DND-41 (cell line): ENCODE results near the gene DRC1.

Source experiments
- ATAC-seq: fragments of 200-7000 bp; cut with Tn5 transposase; 3 replicates; pipeline ENCODE4 v1.9.1; 2021; ENCODE audit warnings: low read depth; ENCODE audit not compliant: insufficient read depth
- DNase-seq: peaks from one replicate; pipeline ENCODE4 v3.0.0-alpha.2; 2020
- H2AFZ ChIP-seq: 2 replicates; pipeline ENCODE4 v1.6.0; 2012; ENCODE audit warnings: low read depth, low read length
- H3K27ac ChIP-seq: 2 replicates; pipeline ENCODE4 v1.5.1; 2012; ENCODE audit warnings: low read length, inconsistent platforms
- H3K27me3 ChIP-seq: fragments of 200-600 bp; sonication (generic); 2 replicates; pipeline ENCODE4 v1.6.0; 2012; ENCODE audit warnings: low read length, mild to moderate bottlenecking, inconsistent platforms; ENCODE audit not compliant: insufficient read depth, poor library complexity
- H3K36me3 ChIP-seq: 2 replicates; pipeline ENCODE4 v1.5.1; 2012; ENCODE audit warnings: low read length, inconsistent platforms; ENCODE audit not compliant: insufficient read depth
- H3K4me1 ChIP-seq: 2 replicates; pipeline ENCODE4 v1.5.1; 2012; ENCODE audit warnings: mild to moderate bottlenecking, low read length; ENCODE audit not compliant: insufficient read depth
- H3K4me2 ChIP-seq: 2 replicates; pipeline ENCODE4 v1.6.0; 2012; ENCODE audit warnings: mild to moderate bottlenecking, moderate library complexity, low read length, inconsistent platforms; ENCODE audit not compliant: insufficient read depth
- H3K4me3 ChIP-seq, 2 experiments: fragments of 200-600 bp in 1 of 2; shearing (Covaris generic) in 1 of 2; 2 replicates each; pipeline ENCODE4 v1.5.1; 2012 to 2016; ENCODE audit warnings: inconsistent platforms in 2 of 2, low read length in 2 of 2, mild to moderate bottlenecking in 2 of 2, low read depth in 1 of 2, moderate library complexity in 1 of 2
- H3K79me2 ChIP-seq: 2 replicates; pipeline ENCODE4 v1.6.0; 2012; ENCODE audit warnings: low read length, inconsistent platforms; ENCODE audit not compliant: insufficient read depth
- H3K9ac ChIP-seq: 2 replicates; pipeline ENCODE4 v1.6.0; 2012; ENCODE audit warnings: low read depth, mild to moderate bottlenecking, inconsistent platforms, low read length, moderate library complexity
- H3K9me3 ChIP-seq: 2 replicates; pipeline ENCODE4 v1.5.1; 2012; ENCODE audit warnings: low read length, moderate library complexity, mild to moderate bottlenecking, inconsistent platforms; ENCODE audit not compliant: insufficient read depth, severe bottlenecking
- H4K20me1 ChIP-seq: 2 replicates; pipeline ENCODE4 v1.6.0; 2012; ENCODE audit warnings: low read length; ENCODE audit not compliant: insufficient read depth
- CTCF ChIP-seq: IDR thresholded peaks from 2 replicates; pipeline ENCODE4 v1.5.1; 2012; ENCODE audit warnings: borderline replicate concordance, low read length, moderate library complexity, mild to moderate bottlenecking; ENCODE audit not compliant: poor library complexity, severe bottlenecking; ENCODE audit errors: extremely low read depth
- EZH2 ChIP-seq: IDR thresholded peaks from 3 replicates; pipeline ENCODE4 v1.6.1; 2012; ENCODE audit warnings: borderline replicate concordance, low read depth, mild to moderate bottlenecking, moderate library complexity, low read length, inconsistent platforms; ENCODE audit not compliant: severe bottlenecking

Gene DRC1

DNA sequence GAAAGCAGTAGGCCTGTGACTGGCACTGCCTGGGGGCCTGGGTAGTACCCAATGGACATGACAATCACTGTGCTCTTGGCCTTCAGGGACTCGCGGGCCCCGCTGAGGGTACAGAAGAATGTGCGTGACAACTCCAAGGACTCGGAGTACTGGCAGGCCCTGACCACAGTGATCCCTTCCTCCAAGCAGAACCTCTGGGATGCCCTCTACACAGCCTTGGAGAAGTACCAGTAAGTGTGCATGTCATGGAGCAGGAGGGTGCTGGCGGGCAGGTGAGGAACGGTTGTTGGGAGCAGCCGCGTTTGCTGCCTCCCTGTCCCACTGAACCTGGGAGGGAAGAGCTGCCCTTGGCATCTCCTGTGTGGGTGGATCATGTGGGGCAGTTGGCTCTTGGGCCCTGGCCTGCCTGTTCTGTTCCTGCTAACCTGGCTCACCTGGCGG lies 52.9 kb downstream of the DRC1 start:
- no peak overlapping the region for H3K9ac ChIP-seq
- no peak overlapping the region for H3K4me3 ChIP-seq
- H3K4me2 ChIP-seq: no peak overlapping the region
- H4K20me1 ChIP-seq: no peaks in the 10 kb centered on the region
- no peaks in the 10 kb centered on the region for H3K79me2 ChIP-seq
- ATAC-seq (no peak), DNase-seq (no peak)
- H3K27ac ChIP-seq: no peak overlapping the region
- TF ChIP-seq CTCF: no peak
- TF ChIP-seq EZH2: no peak
- no peaks in the 10 kb centered on the region for H3K27me3 ChIP-seq
- H3K4me1 ChIP-seq: no peaks in the 10 kb centered on the region
- H3K9me3 ChIP-seq: no peaks in the 10 kb centered on the region
- H2AFZ ChIP-seq: no peak overlapping the region
- H3K36me3 ChIP-seq: no peaks in the 10 kb centered on the region

DNA sequence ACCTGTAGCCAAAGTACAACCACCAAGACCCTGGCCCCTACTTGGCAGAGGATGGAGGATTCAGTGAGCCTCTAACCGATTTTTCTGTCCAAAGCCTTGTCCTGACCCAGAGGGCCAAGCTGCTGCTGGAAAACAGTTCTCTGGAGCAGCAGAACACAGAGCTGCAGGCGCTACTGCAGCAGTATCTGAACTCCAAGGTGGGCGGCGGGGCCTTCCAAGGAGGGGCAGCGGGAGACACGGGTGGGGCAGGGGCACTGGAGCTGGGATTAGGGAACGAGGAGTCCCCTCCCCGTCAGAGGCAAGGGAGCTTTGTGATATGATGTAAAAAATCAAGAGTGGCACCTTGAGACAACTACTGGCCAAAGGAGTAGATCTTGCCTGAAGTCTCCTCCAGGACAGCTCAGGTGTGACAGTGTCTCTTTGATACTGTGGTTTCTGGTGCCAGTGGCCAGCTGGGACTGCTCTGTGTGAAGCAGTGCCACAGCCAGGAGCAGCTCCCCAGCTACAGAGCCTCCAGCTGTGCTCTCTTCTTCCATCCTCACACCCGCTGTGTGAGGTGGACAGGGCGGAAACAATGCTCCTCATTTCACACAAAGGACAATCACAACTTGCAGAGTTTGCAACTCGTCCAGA lies 53.4 kb downstream of the DRC1 start:
- Histone ChIP-seq H3K36me3 (no peaks in the 10 kb centered on the region), H3K9ac (no peak overlapping the region), H3K27ac (no peak overlapping the region), H4K20me1 (no peaks in the 10 kb centered on the region), H3K4me3 (no peak overlapping the region), H3K9me3 (no peaks in the 10 kb centered on the region), H2AFZ (no peak overlapping the region), H3K79me2 (no peaks in the 10 kb centered on the region), H3K4me1 (no peaks in the 10 kb centered on the region), H3K4me2 (no peak overlapping the region), H3K27me3 (no peaks in the 10 kb centered on the region)
- no peak for TF ChIP-seq CTCF
- TF ChIP-seq EZH2: no peak
- no peak for DNase-seq
- no peak for ATAC-seq

DNA sequence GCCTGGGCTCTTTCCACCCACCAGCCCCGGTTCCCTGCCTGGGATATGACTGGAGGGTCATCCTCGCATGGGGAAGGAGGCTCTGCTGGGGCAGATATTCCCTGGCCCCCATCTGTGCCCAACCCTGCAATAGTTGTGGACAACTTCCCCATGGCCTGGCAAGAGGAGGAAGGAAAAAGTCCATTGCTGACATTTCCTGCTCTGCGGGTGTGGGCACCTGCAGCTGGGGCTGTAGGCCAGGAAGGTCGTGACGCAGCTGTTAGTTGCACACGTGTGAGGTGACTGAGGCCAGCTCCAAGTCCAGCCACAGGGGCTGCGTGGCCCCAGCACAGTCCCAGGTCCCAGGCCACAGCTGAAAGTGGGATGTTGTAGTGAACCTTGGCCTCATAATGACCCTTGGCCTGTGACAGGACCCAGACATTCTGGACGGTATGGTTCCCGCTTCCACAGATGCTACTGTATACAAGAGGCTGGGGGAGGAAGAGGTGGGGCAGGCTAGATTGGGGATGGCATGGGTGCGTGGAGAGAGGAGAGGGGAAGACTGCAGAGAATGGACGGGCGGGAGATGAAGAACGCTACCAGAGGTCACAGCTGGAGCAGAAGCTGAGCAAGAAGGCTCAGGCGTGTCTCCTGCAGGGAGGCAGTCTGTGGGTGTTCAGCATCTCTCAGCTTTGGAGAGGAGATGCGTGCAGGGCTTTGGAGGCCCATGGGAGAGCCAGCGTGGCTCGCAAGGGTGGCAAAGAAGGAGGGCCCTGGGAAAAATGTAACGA lies 54.1 kb downstream of the DRC1 start:
- H4K20me1 ChIP-seq: no peaks in the 10 kb centered on the region
- no peak for DNase-seq
- no peak overlapping the region for H3K4me3 ChIP-seq
- no peak overlapping the region for H3K27ac ChIP-seq
- H3K4me1 ChIP-seq: no peaks in the 10 kb centered on the region
- no peak overlapping the region for H3K9ac ChIP-seq
- H3K36me3 ChIP-seq: no peaks in the 10 kb centered on the region
- H3K27me3 ChIP-seq: no peaks in the 10 kb centered on the region
- no peak for TF ChIP-seq CTCF
- no peak for TF ChIP-seq EZH2
- H3K79me2 ChIP-seq: no peaks in the 10 kb centered on the region
- H3K9me3 ChIP-seq: no peaks in the 10 kb centered on the region
- H2AFZ ChIP-seq: no peak overlapping the region
- H3K4me2 ChIP-seq: no peak overlapping the region
- ATAC-seq: no peak
